HepG2 (cell line): ENCODE data around the gene SMG5. TPM values are rescaled to one million over a fixed set of nuclear protein-coding genes. Genes with fewer than 3 reads are reported as not detected.

Source experiments
- ATRX ChIP-seq: sonication (generic); formaldehyde crosslinking; IDR thresholded peaks from 2 replicates; pipeline ENCODE4 v1.4.0; 2020; ENCODE audit warnings: missing genetic modification reagents, borderline replicate concordance
- HOXD1 ChIP-seq: sonication (generic); formaldehyde crosslinking; IDR thresholded peaks from 2 replicates; pipeline ENCODE4 v1.5.0; 2020; ENCODE audit warnings: missing genetic modification reagents
- ISX ChIP-seq: sonication (generic); formaldehyde crosslinking; conservative IDR thresholded peaks from 2 replicates; pipeline ENCODE4 v1.5.0; 2020; ENCODE audit warnings: missing genetic modification reagents
- MBNL3 ChIP-seq: fragments of 250-450 bp; sonication (Bioruptor Pico); conservative IDR thresholded peaks from 2 replicates; pipeline ENCODE4 v1.8.0; 2022; ENCODE audit warnings: mild to moderate bottlenecking, inconsistent platforms
- MLLT10 ChIP-seq: sonication (generic); formaldehyde crosslinking; IDR thresholded peaks from 2 replicates; pipeline ENCODE4 v1.4.0; 2020; ENCODE audit warnings: missing genetic modification reagents
- MXD4 ChIP-seq: IDR thresholded peaks from 2 replicates; pipeline ENCODE4 v1.6.1; 2016; ENCODE audit warnings: mild to moderate bottlenecking, missing biosample characterization, missing genetic modification reagents
- NFRKB ChIP-seq: fragments of 450-650 bp; IDR thresholded peaks from 2 replicates; pipeline ENCODE4 v1.6.1; 2017
- RORA ChIP-seq: sonication (generic); formaldehyde crosslinking; IDR thresholded peaks from 2 replicates; pipeline ENCODE4 v1.5.0; 2020; ENCODE audit warnings: mild to moderate bottlenecking, missing genetic modification reagents, moderate library complexity
- RXRA ChIP-seq: sonication (generic); formaldehyde crosslinking; IDR thresholded peaks from 2 replicates; pipeline ENCODE4 v1.5.1; 2020; ENCODE audit warnings: missing genetic modification reagents
- SKI ChIP-seq: fragments of 450-650 bp; IDR thresholded peaks from one replicate; pipeline ENCODE4 v1.6.1; 2018; ENCODE audit warnings: mild to moderate bottlenecking; ENCODE audit not compliant: partially characterized antibody
- SYNCRIP ChIP-seq: fragments of 200-400 bp; formaldehyde crosslinking; IDR thresholded peaks from 2 replicates; pipeline ENCODE4 v1.6.1; 2018; ENCODE audit warnings: mild to moderate bottlenecking, low read depth, low read length; ENCODE audit not compliant: insufficient read depth
- THAP9 ChIP-seq: sonication (generic); formaldehyde crosslinking; IDR thresholded peaks from 2 replicates; pipeline ENCODE4; 2020; ENCODE audit warnings: missing genetic modification reagents, mild to moderate bottlenecking, borderline replicate concordance
- ZBTB1 ChIP-seq: sonication (generic); formaldehyde crosslinking; IDR thresholded peaks from 2 replicates; pipeline ENCODE4 v1.4.0; 2020; ENCODE audit warnings: missing genetic modification reagents, borderline replicate concordance
- ZC3H4 ChIP-seq: sonication (generic); formaldehyde crosslinking; IDR thresholded peaks from 2 replicates; pipeline ENCODE4 v1.4.0; 2020; ENCODE audit warnings: missing genetic modification reagents, borderline replicate concordance
- ZNF496 ChIP-seq: sonication (generic); formaldehyde crosslinking; IDR thresholded peaks from 2 replicates; pipeline ENCODE4 v1.8.1; 2023; ENCODE audit warnings: mild to moderate bottlenecking, moderate library complexity, missing genetic modification reagents; ENCODE audit not compliant: insufficient replicate concordance
- polyA plus RNA-seq, 8 experiments: library from polyadenylated mRNA; depleted of rRNA in 3 of 8; stranded (reverse) in 7 of 8; unstranded in 1 of 8; fragments of >200 nt; fragmentation: Illumina TruSeq in 4 of 8; extraction: Trizol in 4 of 8; gene quantifications; 2 replicates each; pipeline versions ENCODE4 v1.2.1 to v1.2.3, GENCODE V29; 2011 to 2016; ENCODE audit warnings: low read depth in 4 of 8, missing spikeins in 1 of 8, mixed read lengths in 1 of 8; ENCODE audit not compliant: insufficient read depth in 1 of 8
- total RNA-seq, 5 experiments: library from RNA; depleted of rRNA; stranded (reverse); fragments of >200 nt; fragmentation: Illumina TruSeq; extraction: Trizol; gene quantifications; 2 replicates each; pipeline ENCODE4 v1.2.3, GENCODE V29; 2016; ENCODE audit warnings: low read depth in 1 of 5
- TF ChIP-seq, protein P1 (sequence below): sonication (generic); formaldehyde crosslinking; IDR thresholded peaks from 2 replicates; pipeline ENCODE4 v1.5.1; 2020; ENCODE audit warnings: mild to moderate bottlenecking, missing genetic modification reagents, moderate library complexity
- TF ChIP-seq, protein P2 (sequence below): sonication (generic); formaldehyde crosslinking; IDR thresholded peaks from 2 replicates; pipeline ENCODE4 v1.8.1; 2023; ENCODE audit warnings: mild to moderate bottlenecking, moderate library complexity, missing genetic modification reagents
- TF ChIP-seq, protein P3 (sequence below): sonication (generic); formaldehyde crosslinking; IDR thresholded peaks from 2 replicates; pipeline ENCODE4 v1.8.0; 2022; ENCODE audit warnings: mild to moderate bottlenecking, missing genetic modification reagents, moderate library complexity
- TF ChIP-seq, protein P4 (sequence below): sonication (generic); formaldehyde crosslinking; IDR thresholded peaks from 2 replicates; pipeline ENCODE4 v1.5.1; 2020; ENCODE audit warnings: missing genetic modification reagents, mild to moderate bottlenecking, borderline replicate concordance

The SMG5 gene
- total and polyA plus RNA-seq, 2 of the 13 experiments (the other 11 are each of a cell fraction or from before 2014, with no cell fraction given): 50.5 to 84.0 TPM

GRCh38 chr1:156291226-156292061 is 8.8 kb upstream of the SMG5 start (continued):
- TF ChIP-seq, protein P1, sequence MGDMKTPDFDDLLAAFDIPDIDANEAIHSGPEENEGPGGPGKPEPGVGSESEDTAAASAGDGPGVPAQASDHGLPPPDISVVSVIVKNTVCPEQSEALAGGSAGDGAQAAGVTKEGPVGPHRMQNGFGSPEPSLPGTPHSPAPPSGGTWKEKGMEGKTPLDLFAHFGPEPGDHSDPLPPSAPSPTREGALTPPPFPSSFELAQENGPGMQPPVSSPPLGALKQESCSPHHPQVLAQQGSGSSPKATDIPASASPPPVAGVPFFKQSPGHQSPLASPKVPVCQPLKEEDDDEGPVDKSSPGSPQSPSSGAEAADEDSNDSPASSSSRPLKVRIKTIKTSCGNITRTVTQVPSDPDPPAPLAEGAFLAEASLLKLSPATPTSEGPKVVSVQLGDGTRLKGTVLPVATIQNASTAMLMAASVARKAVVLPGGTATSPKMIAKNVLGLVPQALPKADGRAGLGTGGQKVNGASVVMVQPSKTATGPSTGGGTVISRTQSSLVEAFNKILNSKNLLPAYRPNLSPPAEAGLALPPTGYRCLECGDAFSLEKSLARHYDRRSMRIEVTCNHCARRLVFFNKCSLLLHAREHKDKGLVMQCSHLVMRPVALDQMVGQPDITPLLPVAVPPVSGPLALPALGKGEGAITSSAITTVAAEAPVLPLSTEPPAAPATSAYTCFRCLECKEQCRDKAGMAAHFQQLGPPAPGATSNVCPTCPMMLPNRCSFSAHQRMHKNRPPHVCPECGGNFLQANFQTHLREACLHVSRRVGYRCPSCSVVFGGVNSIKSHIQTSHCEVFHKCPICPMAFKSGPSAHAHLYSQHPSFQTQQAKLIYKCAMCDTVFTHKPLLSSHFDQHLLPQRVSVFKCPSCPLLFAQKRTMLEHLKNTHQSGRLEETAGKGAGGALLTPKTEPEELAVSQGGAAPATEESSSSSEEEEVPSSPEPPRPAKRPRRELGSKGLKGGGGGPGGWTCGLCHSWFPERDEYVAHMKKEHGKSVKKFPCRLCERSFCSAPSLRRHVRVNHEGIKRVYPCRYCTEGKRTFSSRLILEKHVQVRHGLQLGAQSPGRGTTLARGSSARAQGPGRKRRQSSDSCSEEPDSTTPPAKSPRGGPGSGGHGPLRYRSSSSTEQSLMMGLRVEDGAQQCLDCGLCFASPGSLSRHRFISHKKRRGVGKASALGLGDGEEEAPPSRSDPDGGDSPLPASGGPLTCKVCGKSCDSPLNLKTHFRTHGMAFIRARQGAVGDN: peak; percentile 98
- TF ChIP-seq ZNF496 (CRISPR knock-in tag) (no peak), SYNCRIP (no peak), ZBTB1 (no peak), HOXD1 (no peak; the same call in 1 of the 2 replicates), MLLT10 (CRISPR knock-in tag) (no peak), ATRX (no peak), ISX (CRISPR knock-in tag) (no peak), THAP9 (CRISPR knock-in tag) (peak; percentile 47; the same call in 1 of the 2 replicates), RORA (no peak), MBNL3 (CRISPR knock-in tag) (no peak), SKI (no peak), NFRKB (no peak), MXD4 (CRISPR knock-in tag) (peak; percentile 40; the same call in 1 of the 2 replicates), ZC3H4 (CRISPR knock-in tag) (no peak), RXRA (peak; percentile 89)
- TF ChIP-seq, protein P2, sequence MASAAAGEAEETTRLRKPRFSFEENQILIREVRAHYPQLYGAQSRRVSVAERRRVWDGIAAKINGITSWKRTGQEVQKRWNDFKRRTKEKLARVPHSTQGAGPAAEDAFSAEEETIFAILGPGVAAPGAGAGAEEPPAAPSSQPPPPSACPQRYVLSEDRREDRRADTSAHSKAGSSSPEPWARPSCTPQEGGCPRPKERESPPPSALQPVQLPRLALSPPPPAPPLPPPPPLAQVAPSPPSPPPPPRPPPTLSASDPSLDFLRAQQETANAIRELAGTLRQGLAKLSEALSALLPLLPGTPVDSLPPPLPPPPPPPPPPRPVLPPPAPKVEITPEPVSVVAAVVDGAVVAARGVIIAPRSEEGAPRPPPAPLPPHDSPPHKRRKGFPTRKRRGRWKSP (CRISPR knock-in tag): peak; percentile 41; the same call in 1 of the 2 replicates
- TF ChIP-seq, protein P3, sequence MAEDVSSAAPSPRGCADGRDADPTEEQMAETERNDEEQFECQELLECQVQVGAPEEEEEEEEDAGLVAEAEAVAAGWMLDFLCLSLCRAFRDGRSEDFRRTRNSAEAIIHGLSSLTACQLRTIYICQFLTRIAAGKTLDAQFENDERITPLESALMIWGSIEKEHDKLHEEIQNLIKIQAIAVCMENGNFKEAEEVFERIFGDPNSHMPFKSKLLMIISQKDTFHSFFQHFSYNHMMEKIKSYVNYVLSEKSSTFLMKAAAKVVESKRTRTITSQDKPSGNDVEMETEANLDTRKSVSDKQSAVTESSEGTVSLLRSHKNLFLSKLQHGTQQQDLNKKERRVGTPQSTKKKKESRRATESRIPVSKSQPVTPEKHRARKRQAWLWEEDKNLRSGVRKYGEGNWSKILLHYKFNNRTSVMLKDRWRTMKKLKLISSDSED: no peak
- TF ChIP-seq, protein P4, sequence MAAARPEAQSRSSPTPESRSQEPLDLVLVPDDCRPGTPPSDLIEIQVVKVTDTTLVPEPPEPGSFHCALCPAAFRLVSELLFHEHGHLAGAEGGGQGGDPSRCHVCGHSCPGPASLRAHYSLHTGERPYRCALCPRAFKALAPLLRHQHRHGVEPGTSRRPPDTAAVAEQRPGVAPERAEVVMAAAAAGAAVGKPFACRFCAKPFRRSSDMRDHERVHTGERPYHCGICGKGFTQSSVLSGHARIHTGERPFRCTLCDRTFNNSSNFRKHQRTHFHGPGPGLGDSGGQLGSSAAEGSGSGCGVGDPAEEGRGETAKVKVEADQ: no peak
